GM12874 (cell line): Measurements from ENCODE around the gene STK38L.

Source experiments
- TF ChIP-seq, protein P1 (sequence below): IDR thresholded peaks from 2 replicates; pipeline ENCODE4 v1.5.1; 2011; ENCODE audit warnings: low read depth, mild to moderate bottlenecking, control low read depth, low read length, moderate library complexity; ENCODE audit not compliant: insufficient read depth

The STK38L gene

GRCh38 chr12:27243804-27244688 lies at the start of gene STK38L:
TSS of gene STK38L (plus strand) at chr12:27244286. CDS start at chr12:27297721, 53,435 bp downstream.
- TF ChIP-seq, protein P1, sequence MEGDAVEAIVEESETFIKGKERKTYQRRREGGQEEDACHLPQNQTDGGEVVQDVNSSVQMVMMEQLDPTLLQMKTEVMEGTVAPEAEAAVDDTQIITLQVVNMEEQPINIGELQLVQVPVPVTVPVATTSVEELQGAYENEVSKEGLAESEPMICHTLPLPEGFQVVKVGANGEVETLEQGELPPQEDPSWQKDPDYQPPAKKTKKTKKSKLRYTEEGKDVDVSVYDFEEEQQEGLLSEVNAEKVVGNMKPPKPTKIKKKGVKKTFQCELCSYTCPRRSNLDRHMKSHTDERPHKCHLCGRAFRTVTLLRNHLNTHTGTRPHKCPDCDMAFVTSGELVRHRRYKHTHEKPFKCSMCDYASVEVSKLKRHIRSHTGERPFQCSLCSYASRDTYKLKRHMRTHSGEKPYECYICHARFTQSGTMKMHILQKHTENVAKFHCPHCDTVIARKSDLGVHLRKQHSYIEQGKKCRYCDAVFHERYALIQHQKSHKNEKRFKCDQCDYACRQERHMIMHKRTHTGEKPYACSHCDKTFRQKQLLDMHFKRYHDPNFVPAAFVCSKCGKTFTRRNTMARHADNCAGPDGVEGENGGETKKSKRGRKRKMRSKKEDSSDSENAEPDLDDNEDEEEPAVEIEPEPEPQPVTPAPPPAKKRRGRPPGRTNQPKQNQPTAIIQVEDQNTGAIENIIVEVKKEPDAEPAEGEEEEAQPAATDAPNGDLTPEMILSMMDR: 0 out of 2 replicates have a peak, but pooled peaks have one; percentile 18

DNA sequence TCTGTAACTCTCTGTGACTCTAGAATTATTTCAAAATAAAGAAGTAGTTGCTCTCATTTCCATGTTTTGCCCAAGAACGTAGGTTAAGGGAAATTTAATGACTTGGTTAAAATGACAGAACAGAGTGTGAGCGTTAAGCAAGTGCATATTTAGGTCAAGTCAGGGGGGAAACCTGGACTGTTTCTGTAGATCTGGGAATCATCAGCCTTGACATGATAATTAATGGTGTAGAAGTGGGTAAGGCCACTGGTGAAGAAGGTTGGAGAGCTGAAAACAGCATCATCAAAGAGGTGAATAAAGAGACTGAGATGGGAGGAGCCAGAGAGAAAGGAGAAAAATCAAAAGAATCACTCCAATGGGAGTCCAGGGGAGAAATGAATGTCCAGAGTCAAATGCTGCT lies 49.4 kb upstream of the STK38L start:
- TF ChIP-seq, protein P1: no peak

DNA sequence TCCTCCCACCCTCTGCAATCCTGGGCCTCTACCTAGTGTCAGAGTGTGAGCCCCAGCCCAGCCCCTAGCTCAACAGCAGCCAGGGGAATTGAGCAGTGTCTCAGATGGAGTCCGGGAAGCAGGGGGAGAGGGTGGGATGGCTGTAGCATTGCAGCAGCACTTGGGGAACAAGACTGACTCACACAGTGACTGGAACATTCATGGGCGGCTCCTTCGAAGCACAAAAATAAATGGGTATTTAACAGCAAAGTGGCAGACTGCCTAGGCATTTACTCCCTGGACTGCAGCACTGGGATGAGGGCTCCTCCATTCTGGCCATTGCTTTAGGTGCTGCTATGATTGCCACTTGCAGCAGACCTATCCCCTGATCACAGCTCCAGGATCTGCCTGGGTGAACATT lies 46.0 kb upstream of the STK38L start:
- TF ChIP-seq, protein P1: no peak

DNA sequence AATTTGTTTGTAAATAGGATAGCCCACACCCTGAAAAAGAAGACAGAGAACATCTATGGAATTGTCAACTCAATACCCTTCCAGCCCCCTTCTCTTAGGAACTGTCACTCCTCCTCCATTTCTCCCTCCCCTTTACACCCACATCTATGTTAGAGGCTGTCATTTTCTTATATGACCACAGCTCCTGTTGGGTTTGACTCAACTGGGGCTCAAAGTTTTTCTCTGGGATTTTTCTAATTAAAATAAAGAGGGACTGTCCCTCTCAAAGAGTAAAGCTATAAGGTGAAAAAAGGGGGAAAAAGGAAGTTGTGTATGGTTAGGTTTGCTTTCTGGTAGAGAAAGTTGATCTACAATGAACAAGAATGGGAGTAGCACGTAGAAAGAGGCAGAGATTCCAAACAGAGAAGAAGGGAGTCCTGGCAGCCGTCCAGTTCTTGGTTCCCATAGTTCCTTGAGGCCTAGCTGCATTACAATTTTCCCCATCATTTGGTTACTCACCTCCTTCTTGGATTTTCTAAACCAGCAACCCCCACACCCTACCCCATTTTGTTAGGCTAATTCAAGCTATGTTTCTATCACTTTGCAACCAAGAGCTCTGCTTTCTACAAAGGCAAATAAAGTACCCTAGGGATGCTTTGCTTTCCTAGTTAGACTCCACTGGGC lies 44.3 kb upstream of the STK38L start:
- TF ChIP-seq, protein P1: no peak

DNA sequence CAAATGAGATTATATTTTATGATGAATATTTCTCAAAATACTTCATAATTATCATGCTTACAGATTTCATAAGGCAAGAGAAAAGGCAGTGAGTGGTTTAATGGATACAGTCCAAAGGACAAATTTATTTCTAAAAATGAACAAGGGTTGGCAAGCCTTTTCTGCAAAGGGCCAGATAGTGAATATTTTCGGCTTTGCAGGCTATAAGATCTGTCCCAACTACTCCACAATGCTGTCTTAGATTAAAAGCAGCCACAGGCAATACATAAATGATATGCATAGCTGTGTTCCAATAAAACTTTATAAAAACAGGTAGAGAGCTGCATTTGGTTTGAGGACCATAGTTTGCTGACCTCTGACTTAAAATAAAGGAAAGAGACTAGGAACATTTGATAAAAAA lies 42.9 kb upstream of the STK38L start:
- TF ChIP-seq, protein P1: no peak

DNA sequence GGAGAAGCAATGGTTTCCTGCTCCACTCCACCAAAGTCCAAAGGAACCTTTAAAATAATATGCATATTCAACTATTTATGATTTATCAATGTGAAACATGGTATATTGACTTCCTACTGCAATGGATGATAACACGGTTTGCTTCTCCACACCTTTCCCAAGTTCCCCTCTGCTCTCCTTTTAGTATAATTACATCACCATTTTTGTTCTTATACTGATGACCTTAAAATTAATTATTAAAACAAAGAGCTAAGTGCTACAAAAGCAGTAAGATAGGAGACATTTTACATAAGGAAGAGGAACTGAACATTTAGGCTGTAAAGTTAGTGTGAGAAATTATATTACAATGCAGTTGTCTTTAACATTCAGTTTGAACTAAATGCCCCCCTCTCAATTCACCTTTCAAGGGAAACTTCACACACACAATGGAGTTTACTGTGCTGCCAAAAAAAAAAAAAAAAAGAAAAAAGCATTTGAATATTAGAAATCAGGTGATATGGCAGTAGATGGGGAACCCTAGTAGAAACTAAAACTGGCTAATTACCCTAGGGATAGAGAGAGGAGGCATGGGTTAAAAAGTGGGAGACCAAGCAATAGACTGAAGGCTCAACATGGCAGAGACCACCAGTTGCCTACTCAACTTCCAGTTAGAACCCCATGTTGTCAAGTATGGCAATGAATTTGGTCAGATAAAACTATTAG lies 37.1 kb upstream of the STK38L start:
- TF ChIP-seq, protein P1: no peak
